SK-N-SH (cell line): ENCODE data around the gene NACA2.

ENCODE experiments used
- CHD2 ChIP-seq: fragments of 150-350 bp; IDR thresholded peaks from 2 replicates; pipeline ENCODE4 v1.6.1; 2018; ENCODE audit warnings: low read length; ENCODE audit not compliant: partially characterized antibody
- POLR2AphosphoS5 ChIP-seq: IDR thresholded peaks from 2 replicates; pipeline ENCODE4 v1.6.1; 2012; ENCODE audit warnings: low read depth, low read length
- SMC3 ChIP-seq: IDR thresholded peaks from 2 replicates; pipeline ENCODE4 v1.6.1; 2012; ENCODE audit warnings: low read depth, low read length, improper control_type of control experiment
- TF ChIP-seq, protein P1 (sequence below): fragments of 200-600 bp; sonication (generic); IDR thresholded peaks from 2 replicates; pipeline ENCODE4 v1.6.1; 2017; ENCODE audit warnings: antibody characterized with exemption, mild to moderate bottlenecking, moderate library complexity

DNA sequence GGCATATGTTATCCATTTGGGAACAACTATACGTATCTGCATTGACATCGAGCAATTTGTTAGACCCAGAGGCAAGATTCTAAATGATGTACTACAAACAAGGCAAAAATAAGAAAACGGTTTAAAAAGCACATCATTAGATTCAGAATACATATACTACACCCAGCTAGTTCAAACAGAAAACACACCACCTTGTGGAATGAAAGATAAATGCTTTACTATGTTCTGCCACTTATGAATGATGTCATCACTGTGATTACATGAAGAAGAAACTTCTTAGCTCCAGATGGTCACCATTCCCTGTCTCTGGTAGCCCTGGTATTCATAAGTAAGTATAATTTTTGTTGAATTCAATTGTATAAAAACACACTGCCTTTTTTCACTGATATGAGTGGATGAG, 7.8 kb downstream of the NACA2 start:
- TF ChIP-seq, protein P1, sequence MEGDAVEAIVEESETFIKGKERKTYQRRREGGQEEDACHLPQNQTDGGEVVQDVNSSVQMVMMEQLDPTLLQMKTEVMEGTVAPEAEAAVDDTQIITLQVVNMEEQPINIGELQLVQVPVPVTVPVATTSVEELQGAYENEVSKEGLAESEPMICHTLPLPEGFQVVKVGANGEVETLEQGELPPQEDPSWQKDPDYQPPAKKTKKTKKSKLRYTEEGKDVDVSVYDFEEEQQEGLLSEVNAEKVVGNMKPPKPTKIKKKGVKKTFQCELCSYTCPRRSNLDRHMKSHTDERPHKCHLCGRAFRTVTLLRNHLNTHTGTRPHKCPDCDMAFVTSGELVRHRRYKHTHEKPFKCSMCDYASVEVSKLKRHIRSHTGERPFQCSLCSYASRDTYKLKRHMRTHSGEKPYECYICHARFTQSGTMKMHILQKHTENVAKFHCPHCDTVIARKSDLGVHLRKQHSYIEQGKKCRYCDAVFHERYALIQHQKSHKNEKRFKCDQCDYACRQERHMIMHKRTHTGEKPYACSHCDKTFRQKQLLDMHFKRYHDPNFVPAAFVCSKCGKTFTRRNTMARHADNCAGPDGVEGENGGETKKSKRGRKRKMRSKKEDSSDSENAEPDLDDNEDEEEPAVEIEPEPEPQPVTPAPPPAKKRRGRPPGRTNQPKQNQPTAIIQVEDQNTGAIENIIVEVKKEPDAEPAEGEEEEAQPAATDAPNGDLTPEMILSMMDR, result peak; percentile 70
- no peak; the same call in 1 of the 2 replicates for TF ChIP-seq POLR2AphosphoS5
- TF ChIP-seq CHD2, result peak; percentile 82
- peak; percentile 51 for TF ChIP-seq SMC3
